ENCODE measurements around the gene OIT3.

Gene OIT3

DNA sequence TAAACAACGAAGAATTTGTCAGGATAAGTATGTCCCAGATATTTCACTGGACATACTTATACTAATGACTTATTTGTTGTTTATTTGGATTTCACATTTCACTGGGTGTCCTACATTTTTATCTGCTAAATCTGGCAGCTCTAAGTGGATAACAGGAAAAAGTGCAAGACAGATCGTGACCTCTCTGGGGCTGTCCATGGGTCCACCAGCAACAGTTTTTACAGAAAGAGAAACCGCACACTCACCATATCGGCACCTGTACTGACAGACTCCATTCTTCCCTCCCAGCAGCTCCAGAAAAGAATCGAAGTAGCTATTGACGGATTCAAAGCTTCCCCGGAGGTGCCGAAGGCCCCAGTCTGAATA, 60.7 kb downstream of the OIT3 start:
- no peak for DNase-seq

DNA sequence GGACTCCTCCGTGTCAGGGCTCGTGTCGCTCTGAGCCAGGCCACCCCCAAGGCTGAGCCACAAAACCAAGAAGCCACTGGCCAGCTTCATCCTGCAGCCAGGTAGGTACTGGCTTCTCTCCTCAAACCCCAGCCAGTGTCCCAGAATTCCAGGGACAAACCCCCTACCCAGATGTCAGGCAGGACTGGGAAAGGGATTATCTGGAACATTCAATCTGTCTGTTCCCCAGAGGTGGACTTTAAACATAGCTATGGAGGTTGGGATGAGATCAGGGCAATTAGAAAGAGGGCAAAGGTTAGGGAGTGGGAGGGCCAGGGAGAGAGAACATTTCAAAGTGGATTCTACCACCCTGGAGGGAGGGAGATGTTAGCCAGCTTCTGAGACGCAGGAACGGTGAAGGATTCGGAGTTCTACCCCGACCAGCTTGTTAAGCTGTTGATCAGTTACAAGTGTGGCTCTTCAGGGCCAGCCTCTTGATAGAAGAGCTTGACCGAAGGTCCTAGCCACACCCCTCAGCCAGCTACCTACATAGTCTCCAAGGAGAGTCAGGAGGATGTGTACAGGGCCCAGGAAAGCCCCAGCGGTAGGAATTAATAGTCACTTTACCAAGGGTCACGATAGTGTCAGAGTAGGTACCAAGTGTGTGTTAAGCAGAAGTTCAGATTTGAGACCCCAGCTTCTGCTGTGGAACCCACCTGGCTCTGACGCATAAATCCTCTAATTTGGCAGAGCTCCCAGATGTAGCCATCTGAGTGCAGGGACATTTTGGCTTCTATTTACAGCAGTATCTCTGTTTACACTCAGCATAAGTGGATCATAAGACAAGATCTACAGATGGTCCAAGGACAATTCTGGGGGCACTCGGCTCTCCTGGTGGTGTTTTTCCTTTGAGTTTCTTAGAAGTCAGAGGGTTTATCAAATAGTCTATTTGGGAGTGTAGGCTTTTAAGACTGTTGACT, 61.3 kb downstream of the OIT3 start, which contains the start of gene PLA2G12B:
PLA2G12B (minus strand) TSS at position 211 of the 959 bp plus-strand sequence; CDS start at position 90, 121 bp downstream.
- DNase-seq: no peak

DNA sequence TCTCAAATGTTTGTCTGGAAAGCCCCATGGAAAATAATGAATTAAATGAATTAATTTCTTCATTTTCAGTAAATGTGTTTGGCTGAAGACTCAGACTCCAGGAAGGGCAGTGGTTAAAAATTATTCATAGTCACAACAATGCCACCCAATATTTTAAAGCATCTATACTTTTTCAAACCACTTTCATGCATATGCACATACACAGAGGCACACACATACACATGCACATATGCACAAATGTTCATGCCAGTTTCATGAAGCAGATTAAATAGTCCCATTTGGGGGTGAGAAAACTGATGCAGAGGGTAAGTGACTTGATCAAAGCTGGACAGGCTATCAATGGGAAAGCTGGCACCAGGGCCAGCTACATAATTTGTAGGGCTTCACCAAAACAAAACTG, 62.5 kb downstream of the OIT3 start:
- no peak for DNase-seq

- no peak for DNase-seq
Observed at GRCh38 chr10:72976886-72977285, 83.3 kb downstream of the OIT3 start.

- no peak for DNase-seq
Observed at GRCh38 chr10:72979709-72980108, 86.2 kb downstream of the OIT3 start.

DNA sequence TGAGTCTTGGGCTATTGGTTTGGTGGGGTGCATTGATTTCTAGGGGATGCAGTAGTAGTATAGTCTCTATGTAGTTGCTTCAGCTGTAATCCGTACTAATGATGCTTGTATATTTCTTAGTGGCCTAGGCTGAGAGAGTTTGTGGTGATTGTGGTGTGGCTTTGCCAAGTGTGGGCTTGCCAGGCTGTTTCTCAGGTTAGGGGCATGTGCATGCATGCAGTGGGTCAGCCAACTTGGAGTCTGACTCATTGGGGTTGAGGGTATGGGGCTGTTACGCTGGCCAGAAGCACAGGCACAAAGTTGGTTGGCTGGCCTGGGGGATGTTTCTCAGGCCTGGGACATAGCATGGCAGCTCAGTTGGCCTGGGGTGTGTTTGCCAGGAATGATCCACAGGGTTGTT, 86.8 kb downstream of the OIT3 start:
- DNase-seq: no peak

DNA sequence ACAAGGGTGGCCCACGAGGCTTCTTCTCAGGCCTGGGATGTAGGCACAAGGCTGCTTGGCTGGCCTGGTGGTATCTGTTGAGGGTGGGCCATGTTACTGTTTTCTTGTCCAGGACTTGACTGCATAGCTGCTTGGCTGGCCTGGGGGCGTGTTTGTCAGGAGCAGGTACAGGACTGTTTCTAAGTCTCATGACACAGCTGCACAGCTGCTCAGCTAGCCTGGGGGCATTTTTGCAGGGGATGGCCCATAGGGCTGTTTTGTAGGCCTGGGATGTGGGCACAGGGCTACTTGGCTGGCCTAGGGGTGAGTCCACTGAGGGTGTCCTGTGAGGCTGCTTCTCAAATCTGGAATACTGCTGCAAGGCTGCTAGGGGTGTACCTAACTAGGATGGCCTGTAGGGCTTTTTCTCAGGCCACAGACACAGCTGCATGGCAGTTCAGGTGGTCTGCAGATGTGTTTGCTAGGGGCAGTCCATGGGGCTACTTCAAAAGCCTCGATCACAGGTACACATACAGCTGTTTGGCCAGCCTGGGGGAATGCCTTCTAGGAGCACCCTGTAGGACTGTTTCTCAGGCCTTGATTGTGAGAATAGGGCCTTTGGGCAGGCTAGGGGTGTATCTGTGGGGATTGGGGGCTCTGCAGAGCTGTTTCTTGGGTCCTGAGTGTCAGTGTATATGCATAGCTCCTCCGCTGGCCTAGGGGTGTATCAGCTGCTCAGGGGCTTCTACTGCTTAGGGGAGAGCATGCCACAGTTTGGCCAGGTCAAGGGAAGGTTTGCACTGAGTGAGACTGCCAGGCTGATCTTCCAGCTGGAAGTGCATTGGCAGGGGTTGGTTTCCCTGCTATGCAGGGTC, 87.7 kb downstream of the OIT3 start:
- DNase-seq: no peak

DNA sequence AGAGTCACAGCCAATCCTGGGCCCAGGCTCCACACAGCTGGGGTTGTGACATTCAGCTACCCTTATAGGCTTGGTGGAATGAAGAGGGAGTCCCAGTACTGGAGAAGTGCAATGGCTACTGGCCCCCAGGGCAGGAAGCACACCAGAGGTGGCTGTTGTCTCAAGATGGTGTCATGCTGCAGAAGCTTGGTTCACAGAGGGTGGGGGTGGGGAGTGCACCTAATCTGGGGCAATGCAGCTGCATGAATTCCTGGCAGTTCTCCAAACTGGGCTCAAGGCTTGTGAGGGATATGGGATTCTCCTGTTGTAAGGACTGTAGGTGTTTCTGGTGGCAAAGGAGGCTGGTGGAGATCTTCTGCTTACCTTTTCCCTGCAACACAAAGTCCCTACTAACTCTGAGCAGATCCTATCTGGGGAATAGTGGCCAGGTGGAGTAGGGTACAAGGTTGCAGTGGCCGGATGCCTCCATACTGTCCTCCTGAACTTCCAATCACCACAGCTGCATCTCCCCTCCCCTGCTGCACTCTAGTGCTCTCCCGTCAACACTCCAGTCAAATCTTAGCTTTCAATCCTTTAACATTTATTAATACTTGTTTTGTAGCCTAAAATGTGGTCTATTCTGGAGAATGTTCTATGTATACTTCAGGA, 88.5 kb downstream of the OIT3 start:
- DNase-seq: no peak
